Measurements from ENCODE around the gene MAP3K3. TPM values are rescaled to one million over a fixed set of nuclear protein-coding genes. Genes with fewer than 3 reads are reported as not detected.

The MAP3K3 gene
- total RNA-seq, 1 donor from 2014 or later: 12.8 TPM

GRCh38 chr17:63679214-63679613 lies 57.0 kb downstream of the MAP3K3 start:
- H3K4me3 ChIP-seq (ENCODE audit: low read depth, low read length): no peak overlapping the region
- TF ChIP-seq CTCF (conservative IDR thresholded peaks at IDR 0.05; ENCODE audit: low read depth, low read length): peak; percentile 38
- no peak for DNase-seq (ENCODE audit: low read depth)

GRCh38 chr17:63680700-63681099 lies 58.5 kb downstream of the MAP3K3 start:
- no peak for TF ChIP-seq CTCF (conservative IDR thresholded peaks at IDR 0.05; ENCODE audit: low read depth, low read length)
- H3K4me3 ChIP-seq (ENCODE audit: low read depth, low read length): no peak overlapping the region

GRCh38 chr17:63681530-63681929 lies 59.3 kb downstream of the MAP3K3 start:
- no peak for TF ChIP-seq CTCF (conservative IDR thresholded peaks at IDR 0.05; ENCODE audit: low read depth, low read length)
- H3K4me3 ChIP-seq (ENCODE audit: low read depth, low read length): no peak overlapping the region
- DNase-seq (ENCODE audit: low read depth): no peak

More at GRCh38 chr17:63680700-63681099, 58.5 kb downstream of the MAP3K3 start:
- DNase-seq (ENCODE audit: low read depth): no peak

GRCh38 chr17:63682441-63682840 lies 60.2 kb downstream of the MAP3K3 start:
- no peak for DNase-seq (ENCODE audit: low read depth)
- H3K4me3 ChIP-seq (ENCODE audit: low read depth, low read length): no peak overlapping the region
- no peak for TF ChIP-seq CTCF (conservative IDR thresholded peaks at IDR 0.05; ENCODE audit: low read depth, low read length)

- H3K4me3 ChIP-seq (ENCODE audit: low read depth, low read length): no peak overlapping the region
- no peak for DNase-seq (ENCODE audit: low read depth)
- no peak for TF ChIP-seq CTCF (conservative IDR thresholded peaks at IDR 0.05; ENCODE audit: low read depth, low read length)
Observed at GRCh38 chr17:63682981-63683380, 60.8 kb downstream of the MAP3K3 start.

- no peak for TF ChIP-seq CTCF (conservative IDR thresholded peaks at IDR 0.05; ENCODE audit: low read depth, low read length)
- no peak for DNase-seq (ENCODE audit: low read depth)
- no peak overlapping the region for H3K4me3 ChIP-seq (ENCODE audit: low read depth, low read length)
Observed at GRCh38 chr17:63685041-63685440, 62.8 kb downstream of the MAP3K3 start.

- H3K4me3 ChIP-seq (ENCODE audit: low read depth, low read length): no peak overlapping the region
- no peak for TF ChIP-seq CTCF (conservative IDR thresholded peaks at IDR 0.05; ENCODE audit: low read depth, low read length)
- DNase-seq (ENCODE audit: low read depth): no peak
Observed at GRCh38 chr17:63685578-63685977, 63.4 kb downstream of the MAP3K3 start.
